Amniotic stem cell (primary cell): ENCODE data around the gene PLCXD1.
"Not testable (repeated sequence)": the region's sequence is repeated elsewhere in the genome, so short reads cannot be mapped to it uniquely, and the experiment has no call there.

Source experiments
- DNase-seq: peaks from one replicate; lab custom pipeline; 2025; lab: John Stamatoyannopoulos, UW

Gene PLCXD1

GRCh38 chrX:292900-293897, 12.0 kb downstream of the PLCXD1 start:
- no peak for DNase-seq

- no peak for DNase-seq
Observed at GRCh38 chrX:295136-295535, 14.0 kb downstream of the PLCXD1 start.

GRCh38 chrX:298993-299392, 17.8 kb downstream of the PLCXD1 start:
- no peak for DNase-seq

- no peak for DNase-seq
Observed at GRCh38 chrX:300334-300733, 19.2 kb downstream of the PLCXD1 start.

- no peak for DNase-seq
Observed at GRCh38 chrX:302975-303374, 21.8 kb downstream of the PLCXD1 start.

GRCh38 chrX:305781-306613, 24.8 kb downstream of the PLCXD1 start:
- DNase-seq = not testable (repeated sequence)

- not testable (repeated sequence) for DNase-seq
Observed at GRCh38 chrX:306614-307251, 25.6 kb downstream of the PLCXD1 start.

- DNase-seq = no peak
Observed at GRCh38 chrX:307261-308111, 26.3 kb downstream of the PLCXD1 start.

- no peak for DNase-seq
Observed at GRCh38 chrX:308821-309520, 27.8 kb downstream of the PLCXD1 start.

GRCh38 chrX:310621-311155, 29.5 kb downstream of the PLCXD1 start:
- DNase-seq = no peak

GRCh38 chrX:311156-312129, 30.3 kb downstream of the PLCXD1 start:
- no peak for DNase-seq

- no peak for DNase-seq
Observed at GRCh38 chrX:312621-313331, 31.6 kb downstream of the PLCXD1 start.

- DNase-seq = no peak
Observed at GRCh38 chrX:313546-313945, 32.4 kb downstream of the PLCXD1 start.

- DNase-seq = no peak
Observed at GRCh38 chrX:314049-314448, 32.9 kb downstream of the PLCXD1 start.

- no peak for DNase-seq
Observed at GRCh38 chrX:314781-315595, 33.8 kb downstream of the PLCXD1 start.

GRCh38 chrX:316351-317325, 35.5 kb downstream of the PLCXD1 start:
- no peak for DNase-seq
